HCT116 (cell line): Measurements from ENCODE around the gene CRYBB1. TPM values are rescaled to one million over a fixed set of nuclear protein-coding genes. Genes with fewer than 3 reads are reported as not detected.

Source experiments
- ATAC-seq: fragments of 200-7000 bp; cut with Tn5 transposase; 2 replicates; pipeline ENCODE4 v1.9.1; 2020; ENCODE audit warnings: mild to moderate bottlenecking, moderate library complexity
- BruUV-seq: library from RNA; stranded (reverse); fragments of 400-500 nt; replicated peaks from 2 replicates; lab custom pipeline; 2021; lab: Mats Ljungman, UMichigan
- CTCF ChIA-PET: fragments of 300-600 bp; sonication (Branson Sonifier 250); formaldehyde crosslinking; loops from one replicate; lab custom pipeline; 2021; ENCODE audit warnings: antibody characterized with exemption; lab: Charles Lee
- POLR2A ChIA-PET: fragments of 300-600, 350-600 bp; sonication (Branson Sonifier 250); formaldehyde crosslinking; loops from one replicate; lab custom pipeline; 2021; ENCODE audit warnings: antibody characterized with exemption; lab: Charles Lee
- RAD21 ChIA-PET, 2 experiments: fragments of 300-600 bp; sonication (Branson Sonifier 250); formaldehyde crosslinking; loops; one replicate each; lab custom pipeline; 2023; ENCODE audit warnings: low total read pairs in 2 of 2; ENCODE audit not compliant: uncharacterized antibody in 2 of 2, unreplicated experiment in 2 of 2, low non-redundant PET in 1 of 2; lab: Charles Lee
- DNase-seq: peaks from one replicate; pipeline ENCODE4 v3.0.0-alpha.2; 2010; ENCODE audit warnings: low read depth, low spot score
- H2AFZ ChIP-seq: fragments of 200-600 bp; shearing (Covaris generic), sonication (generic); 2 replicates; pipeline ENCODE4 v1.6.1; 2017; ENCODE audit warnings: low read depth, mixed run types, mixed read lengths, antibody characterized with exemption, low read length; ENCODE audit not compliant: poor library complexity, severe bottlenecking
- H3K27ac ChIP-seq: 2 replicates; pipeline ENCODE4 v1.5.1; 2012; ENCODE audit warnings: low read depth, low read length
- H3K27me3 ChIP-seq: fragments of 200-600 bp; sonication (generic); 2 replicates; pipeline ENCODE4 v1.6.1; 2016; ENCODE audit warnings: mixed run types, low read length, mixed read lengths; ENCODE audit not compliant: insufficient read depth
- H3K36me3 ChIP-seq, 2 experiments: fragments of 200-500 bp in 1 of 2; fragments of 200-600 bp in 1 of 2; sonication (Bioruptor generic) in 1 of 2; sonication (generic) in 1 of 2; 2 replicates each; pipeline versions ENCODE4 v1.5.1 to v1.6.1; 2014 to 2016; ENCODE audit warnings: low read length in 2 of 2, inconsistent platforms in 1 of 2, mixed read lengths in 1 of 2, mixed run types in 1 of 2; ENCODE audit not compliant: insufficient read depth in 2 of 2, control insufficient read depth in 1 of 2
- H3K4me1 ChIP-seq, 2 experiments: fragments of 200-600 bp in 1 of 2; sonication (generic) in 1 of 2; 2 replicates each; pipeline versions ENCODE4 v1.5.1 to v1.6.1; 2012 to 2017; ENCODE audit warnings: low read length in 2 of 2, inconsistent platforms in 1 of 2, mild to moderate bottlenecking in 1 of 2, mixed read lengths in 1 of 2, mixed run types in 1 of 2, moderate library complexity in 1 of 2; ENCODE audit not compliant: insufficient read depth in 2 of 2, control insufficient read depth in 1 of 2
- H3K4me2 ChIP-seq: fragments of 200-600 bp; sonication (generic); 2 replicates; pipeline ENCODE4 v1.6.1; 2017; ENCODE audit warnings: mixed run types, low read length, mixed read lengths
- H3K4me3 ChIP-seq, 2 experiments: fragments of 200-600 bp in 1 of 2; sonication (generic) in 1 of 2; replicated peaks in 1 of 2; 2 replicates each; pipeline ENCODE4 v1.5.1; 2011 to 2016; ENCODE audit warnings: low read length in 2 of 2, control low read depth in 1 of 2, low read depth in 1 of 2, mild to moderate bottlenecking in 1 of 2, mixed read lengths in 1 of 2, mixed run types in 1 of 2
- H3K79me2 ChIP-seq: fragments of 200-600 bp; sonication (generic); 2 replicates; pipeline ENCODE4 v1.6.1; 2017; ENCODE audit warnings: mild to moderate bottlenecking, mixed run types, low read length, moderate library complexity, mixed read lengths; ENCODE audit not compliant: insufficient read depth
- H3K9ac ChIP-seq: fragments of 200-600 bp; sonication (generic); 2 replicates; pipeline ENCODE4 v1.6.1; 2016; ENCODE audit warnings: low read length, mixed read lengths
- H3K9me2 ChIP-seq: fragments of 200-600 bp; sonication (generic), shearing (Covaris generic); 2 replicates; pipeline ENCODE4 v1.6.1; 2017; ENCODE audit warnings: mixed run types, mild to moderate bottlenecking, moderate library complexity; ENCODE audit not compliant: insufficient read depth
- H3K9me3 ChIP-seq, 2 experiments: fragments of 200-500 bp in 1 of 2; fragments of 200-600 bp in 1 of 2; sonication (Bioruptor generic) in 1 of 2; sonication (generic) in 1 of 2; 2 replicates each; pipeline ENCODE4 v1.6.1; 2014 to 2017; ENCODE audit warnings: low read length in 2 of 2, mixed read lengths in 2 of 2, inconsistent platforms in 1 of 2, low read depth in 1 of 2, mild to moderate bottlenecking in 1 of 2, mixed run types in 1 of 2, moderate library complexity in 1 of 2; ENCODE audit not compliant: control insufficient read depth in 1 of 2, insufficient read depth in 1 of 2
- H4K20me1 ChIP-seq: fragments of 200-600 bp; sonication (generic), shearing (Covaris generic); 2 replicates; pipeline ENCODE4 v1.6.1; 2017; ENCODE audit warnings: mixed run types, mild to moderate bottlenecking, moderate library complexity; ENCODE audit not compliant: insufficient read depth
- CBX3 ChIP-seq: IDR thresholded peaks from 2 replicates; pipeline ENCODE4 v1.6.1; 2012; ENCODE audit warnings: low read depth
- ELF1 ChIP-seq: IDR thresholded peaks from 2 replicates; pipeline ENCODE4 v1.6.1; 2012; ENCODE audit warnings: low read depth, borderline replicate concordance
- EZH2 ChIP-seq: fragments of 200-600 bp; sonication (generic); IDR thresholded peaks from 2 replicates; pipeline ENCODE4 v1.6.1; 2017; ENCODE audit warnings: antibody characterized with exemption, mixed run types
- FOSL1 ChIP-seq: IDR thresholded peaks from 2 replicates; pipeline ENCODE4 v1.6.1; 2012; ENCODE audit warnings: low read depth
- POLR2AphosphoS5 ChIP-seq: IDR thresholded peaks from 2 replicates; pipeline ENCODE4 v1.6.1; 2011; ENCODE audit warnings: mild to moderate bottlenecking, low read depth, low read length, moderate library complexity
- REST ChIP-seq: IDR thresholded peaks from 2 replicates; pipeline ENCODE4 v1.6.1; 2012; ENCODE audit warnings: low read depth
- SIN3A ChIP-seq: IDR thresholded peaks from 2 replicates; pipeline ENCODE4 v1.6.1; 2012; ENCODE audit warnings: low read depth
- ZBTB33 ChIP-seq: IDR thresholded peaks from 2 replicates; pipeline ENCODE4 v1.6.1; 2011; ENCODE audit warnings: mild to moderate bottlenecking, low read length, moderate library complexity; ENCODE audit not compliant: insufficient replicate concordance; ENCODE audit errors: extremely low read depth
- ZFX ChIP-seq: fragments of 450-650 bp; IDR thresholded peaks from 2 replicates; pipeline ENCODE4 v1.6.1; 2017
- intact Hi-C: fragments of 100-400 bp; cut with micrococcal nuclease; formaldehyde crosslinking; loops from 2 replicates; pipeline ENCODE4 v1.10.0; 2022
- total RNA-seq: library from RNA; stranded (reverse); gene quantifications from one replicate; pipeline ENCODE4 v1.2.1, GENCODE V29; 2021; ENCODE audit not compliant: unreplicated experiment

CRYBB1 gene
- total RNA-seq, 1 experiment from 2014 or later = not detected

GRCh38 chr22:26616650-26617049, 1.2 kb downstream of the CRYBB1 start:
- no TSS peak for BruUV-seq
- CTCF ChIA-PET = no interaction called here

More at GRCh38 chr22:26616650-26617049, 1.2 kb downstream of the CRYBB1 start:
- H3K79me2 ChIP-seq = no peaks in the 10 kb centered on the region
- H3K27me3 ChIP-seq = 0 out of 2 replicates have a peak, but pooled peaks cover 5% of the 10 kb centered on the region
- H3K4me3 ChIP-seq = no peak overlapping the region
- ATAC-seq (no peak), DNase-seq (no peak)
- no peak overlapping the region for H3K9ac ChIP-seq
- no peaks in the 10 kb centered on the region for H3K9me3 ChIP-seq
- H3K4me1 ChIP-seq = no peaks in the 10 kb centered on the region
- ChIA-PET POLR2A (no interaction called here), RAD21 (no interaction called here)
- no peak overlapping the region for H2AFZ ChIP-seq
- no peaks in the 10 kb centered on the region for H3K9me2 ChIP-seq
- intact Hi-C loops = no loop called here
- H3K36me3 ChIP-seq = no peaks in the 10 kb centered on the region
- TF ChIP-seq CBX3 (no peak), POLR2AphosphoS5 (no peak), ELF1 (no peak), ZBTB33 (no peak), ZFX (no peak), REST (no peak), SIN3A (no peak), FOSL1 (no peak), EZH2 (no peak)
- no peak overlapping the region for H3K4me2 ChIP-seq
- no peaks in the 10 kb centered on the region for H4K20me1 ChIP-seq
- no peak overlapping the region for H3K27ac ChIP-seq
